ENCODE data around the gene ATP8A2.
A peak's percentile ranks its signal among the peaks of the same experiment; 100 is the strongest.

GRCh38 chr13:26025196-26025595 is 653.4 kb downstream of the ATP8A2 start:
- TF ChIP-seq ATF3 (IDR thresholded peaks at IDR 0.05; ENCODE audit: insufficient read depth, low read depth, low read length): no peak
- TF ChIP-seq CTCF (IDR thresholded peaks at IDR 0.05; ENCODE audit: control extremely low read depth in 1 of 3, insufficient read depth in 1 of 3, low read depth in 1 of 3, low read length in 3 of 3): no peak
- peak; percentile 82 for TF ChIP-seq MAX (IDR thresholded peaks at IDR 0.05)
- no peak for TF ChIP-seq CEBPB (IDR thresholded peaks at IDR 0.05; ENCODE audit: low read depth, low read length)
- no peak for TF ChIP-seq POLR2AphosphoS5 (IDR thresholded peaks at IDR 0.05; ENCODE audit: low read depth, low read length)

Measured in H1 (cell line).